HS-27A (cell line): Measurements from ENCODE around the gene FAM25G.
"Not testable (repeated sequence)": the region's sequence is repeated elsewhere in the genome, so short reads cannot be mapped to it uniquely, and the experiment has no call there.

ENCODE experiments used
- DNase-seq: peaks from one replicate; pipeline ENCODE4 v3.0.0-alpha.2; 2012; ENCODE audit warnings: low read depth, missing footprints

The FAM25G gene

DNA sequence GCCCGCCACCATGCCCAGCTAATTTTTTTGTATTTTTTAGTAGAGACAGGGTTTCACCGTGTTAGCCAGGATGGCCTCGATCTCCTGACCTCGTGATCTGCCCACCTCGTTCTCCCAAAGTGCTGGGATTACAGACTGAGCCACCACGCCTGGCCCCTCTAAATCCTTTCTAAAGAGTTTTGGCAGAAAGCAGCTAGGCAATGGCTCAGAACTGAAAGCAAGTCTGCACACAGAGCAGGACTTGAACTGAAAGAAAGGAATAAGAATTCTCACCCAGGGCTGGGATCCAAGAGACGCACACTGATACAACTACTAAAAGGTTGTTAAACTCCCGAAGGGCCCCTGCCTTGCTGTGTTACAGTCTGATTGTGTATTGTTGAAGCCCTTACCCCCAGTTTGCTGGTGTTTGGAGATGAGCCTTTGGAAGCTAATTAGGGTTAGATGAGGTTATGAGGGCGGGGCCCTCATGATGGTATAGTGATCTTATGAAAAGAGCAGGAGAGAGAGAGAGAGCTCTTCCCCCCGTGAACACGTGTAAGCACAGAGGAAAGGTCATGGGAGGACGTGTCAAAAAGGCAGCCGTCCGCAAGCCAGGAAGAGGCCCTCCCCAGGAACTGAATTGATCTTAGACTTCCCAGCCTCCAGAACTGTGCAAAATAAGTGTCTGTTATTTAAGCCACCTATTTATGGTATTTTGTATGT, 26.1 kb downstream of the FAM25G start:
- DNase-seq, result not testable (repeated sequence)

DNA sequence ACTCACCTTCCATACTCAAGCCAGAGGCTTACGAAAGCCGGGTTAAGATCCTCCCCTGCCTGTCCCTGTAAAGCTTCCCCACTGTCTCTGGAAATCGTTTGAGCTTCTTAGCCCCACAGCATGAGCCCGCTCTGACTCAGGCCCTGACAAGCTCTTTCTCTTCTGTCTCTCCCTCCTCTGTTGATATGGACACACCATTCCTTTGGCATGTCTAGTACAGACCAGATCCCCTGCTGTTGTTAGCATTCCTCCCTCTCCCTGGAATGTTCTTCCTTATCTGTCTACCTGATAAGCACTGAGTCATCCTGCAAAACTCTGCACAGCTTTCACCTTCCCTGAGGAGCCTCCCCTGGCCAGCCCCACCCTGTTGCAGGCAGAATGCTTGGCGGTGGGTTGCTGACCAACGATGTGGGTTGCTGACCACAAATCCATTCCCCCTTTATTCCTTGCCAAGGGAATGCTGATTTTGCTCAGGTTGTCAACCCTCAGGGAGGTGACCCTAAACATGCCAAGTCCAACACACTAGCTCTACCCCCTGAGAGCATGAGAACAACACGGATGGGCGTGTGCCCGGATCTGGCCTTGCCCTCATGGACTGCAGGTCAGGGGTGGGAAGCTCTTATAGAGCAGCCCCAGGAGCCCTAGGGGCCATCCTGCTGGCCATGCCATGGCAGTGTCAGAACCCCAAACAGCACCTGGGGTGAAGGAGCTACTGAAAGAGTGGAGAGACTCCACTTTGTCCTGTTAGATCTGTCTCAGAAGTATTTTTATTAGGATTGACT, 28.7 kb downstream of the FAM25G start:
- not testable (repeated sequence) for DNase-seq

DNA sequence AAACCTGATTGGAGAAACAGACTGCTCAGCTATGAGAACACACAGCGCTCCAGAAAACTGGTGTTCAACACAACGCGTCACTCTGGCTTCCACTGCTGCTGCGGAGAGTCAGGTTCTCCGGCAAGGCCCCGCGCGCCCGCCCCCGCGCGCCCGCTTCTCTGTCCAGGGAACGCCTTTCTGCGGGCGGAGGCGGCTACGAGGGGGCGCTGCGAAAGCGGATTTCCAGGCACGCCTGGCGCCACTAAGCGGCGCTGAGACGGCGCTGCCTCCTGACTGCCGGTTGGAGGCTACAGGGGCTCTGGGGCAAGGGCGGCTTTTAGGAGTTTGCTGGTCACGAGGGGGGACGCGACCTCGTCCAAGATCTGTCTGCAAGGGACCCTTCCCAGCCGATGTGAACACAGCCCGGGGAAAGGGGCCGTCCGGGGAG, 30.2 kb downstream of the FAM25G start:
- DNase-seq, result not testable (repeated sequence)

DNA sequence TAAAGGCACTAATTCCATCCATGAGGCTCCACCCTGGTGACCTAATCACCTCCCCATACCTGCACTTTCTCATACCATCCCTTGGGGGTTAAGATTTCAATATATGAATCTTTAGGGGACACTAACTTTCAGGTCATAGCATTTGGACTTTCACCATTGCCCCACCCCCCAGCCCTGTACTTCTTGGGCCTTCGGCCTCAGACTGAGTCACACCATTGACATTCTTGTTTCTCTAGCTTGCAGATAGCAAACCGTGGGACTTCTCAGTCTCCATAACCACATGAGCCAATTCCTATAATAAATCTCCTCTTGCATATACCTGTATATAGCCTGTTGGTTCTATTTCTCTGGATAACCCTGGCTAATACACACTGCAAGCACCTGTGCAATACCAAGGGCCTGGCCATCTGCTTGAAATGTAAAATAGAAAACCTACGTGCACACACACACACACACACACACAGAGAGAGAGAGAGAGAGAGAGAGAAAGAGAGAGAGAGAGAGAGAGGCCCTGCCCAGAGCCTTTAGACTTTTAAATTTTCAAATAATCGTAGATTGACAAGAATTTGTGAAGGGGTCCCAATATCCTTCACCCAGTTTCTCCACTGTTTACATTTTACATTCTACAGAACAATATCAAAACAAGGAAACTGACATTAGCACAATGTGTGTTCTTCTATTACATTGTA, 32.9 kb downstream of the FAM25G start:
- peak; percentile 51 for DNase-seq

DNA sequence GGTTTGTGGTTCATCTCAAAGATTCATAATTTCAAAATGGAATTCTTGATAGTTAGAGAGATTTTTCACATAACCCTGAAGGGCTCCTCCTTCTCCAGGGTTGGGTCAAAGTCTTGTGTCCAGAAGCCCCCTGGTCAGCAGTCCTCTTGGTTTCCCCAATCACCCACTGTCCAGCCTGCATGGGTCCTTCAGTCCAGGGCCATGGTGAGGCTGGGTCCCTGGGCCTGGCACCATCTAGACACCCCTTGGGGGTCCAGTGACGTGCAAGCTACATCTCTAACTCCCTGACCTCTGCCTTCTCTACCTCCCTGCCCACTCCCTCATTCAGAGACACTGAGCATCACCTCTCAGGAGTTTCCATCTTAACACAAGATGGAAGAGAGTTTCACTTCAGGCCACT, 33.7 kb downstream of the FAM25G start:
- no peak for DNase-seq

DNA sequence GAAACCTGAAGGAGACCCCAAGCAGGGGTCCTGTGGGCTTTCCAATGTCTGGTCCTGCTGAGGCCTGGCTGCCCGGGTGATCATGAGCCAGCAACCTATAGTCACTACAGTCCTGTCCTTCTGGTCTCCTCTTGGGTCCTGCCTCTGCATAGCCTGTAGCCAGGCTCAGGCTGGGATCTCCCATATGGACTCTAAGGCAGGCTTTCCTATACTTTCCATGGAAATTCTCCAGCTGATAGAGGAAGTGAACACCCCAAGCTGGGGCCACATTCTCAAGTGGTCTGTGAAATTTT, 34.0 kb downstream of the FAM25G start:
- DNase-seq, result no peak

DNA sequence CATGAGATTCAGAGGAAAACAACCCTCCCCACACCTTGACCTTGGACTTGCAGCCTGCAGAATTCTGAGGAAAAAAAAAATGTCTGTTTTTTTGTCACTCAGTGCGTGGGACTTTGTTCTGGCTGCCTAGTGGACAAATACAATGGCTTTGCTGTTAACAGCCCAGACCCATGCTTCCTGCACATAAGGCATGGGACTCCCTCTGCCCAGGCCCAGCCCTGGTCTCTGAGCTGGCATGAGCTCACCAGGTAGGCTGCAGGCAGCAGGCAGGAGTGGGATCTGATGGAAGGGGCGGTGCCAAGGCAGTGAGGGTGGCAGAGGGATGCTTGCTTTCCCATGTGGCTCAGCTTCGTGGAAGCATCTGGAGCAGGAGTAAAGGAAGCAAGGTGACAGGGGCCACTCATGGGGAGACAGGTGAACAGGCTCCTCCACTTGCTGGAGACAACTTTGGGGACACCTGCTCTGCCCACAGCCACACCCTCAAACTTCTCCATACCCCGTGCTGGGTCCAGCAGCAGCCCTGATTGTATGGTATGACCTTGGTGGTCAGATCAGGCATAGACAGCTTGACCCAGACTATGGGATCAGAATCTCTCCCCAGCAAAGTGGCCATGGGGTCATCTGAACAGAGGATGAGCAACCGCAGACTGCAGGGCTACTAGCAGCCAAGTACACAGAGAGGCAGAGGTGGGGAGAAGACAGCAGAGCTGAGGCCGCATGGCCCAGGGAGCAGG, 34.5 kb downstream of the FAM25G start:
- DNase-seq, result no peak

DNA sequence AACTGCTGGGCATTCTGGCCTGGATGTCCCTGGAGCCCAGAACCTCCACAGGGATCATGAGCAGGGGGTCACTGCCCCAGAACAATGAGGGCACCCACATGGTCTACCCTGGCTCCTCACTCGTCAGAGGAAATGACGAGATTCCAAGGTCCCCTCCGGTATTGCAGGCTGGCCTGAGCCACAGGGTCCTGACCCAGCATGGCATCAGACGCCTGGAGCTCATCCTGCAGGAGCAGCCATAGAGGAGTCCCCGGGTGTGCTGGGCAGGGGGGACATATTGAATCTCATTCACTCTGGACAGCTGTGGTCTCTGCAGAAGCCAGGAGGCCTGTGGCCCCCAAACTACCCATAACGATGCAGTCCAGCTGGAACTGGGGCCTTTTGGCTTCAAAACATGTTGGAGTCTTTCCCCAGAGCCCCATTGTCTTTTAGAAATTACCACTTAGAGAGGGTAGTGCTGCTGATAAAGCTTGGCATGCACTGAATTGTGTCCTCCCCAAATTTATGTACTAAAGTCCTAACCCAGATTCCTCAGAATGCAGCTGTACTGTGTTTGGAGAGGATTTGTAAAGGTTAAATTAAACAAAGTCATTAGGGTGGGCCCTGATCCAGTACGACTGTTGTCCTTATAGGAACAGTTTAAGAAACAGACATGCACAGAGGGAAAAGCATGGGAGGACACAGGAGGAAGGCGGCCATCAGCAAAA, 35.3 kb downstream of the FAM25G start:
- no peak for DNase-seq

DNA sequence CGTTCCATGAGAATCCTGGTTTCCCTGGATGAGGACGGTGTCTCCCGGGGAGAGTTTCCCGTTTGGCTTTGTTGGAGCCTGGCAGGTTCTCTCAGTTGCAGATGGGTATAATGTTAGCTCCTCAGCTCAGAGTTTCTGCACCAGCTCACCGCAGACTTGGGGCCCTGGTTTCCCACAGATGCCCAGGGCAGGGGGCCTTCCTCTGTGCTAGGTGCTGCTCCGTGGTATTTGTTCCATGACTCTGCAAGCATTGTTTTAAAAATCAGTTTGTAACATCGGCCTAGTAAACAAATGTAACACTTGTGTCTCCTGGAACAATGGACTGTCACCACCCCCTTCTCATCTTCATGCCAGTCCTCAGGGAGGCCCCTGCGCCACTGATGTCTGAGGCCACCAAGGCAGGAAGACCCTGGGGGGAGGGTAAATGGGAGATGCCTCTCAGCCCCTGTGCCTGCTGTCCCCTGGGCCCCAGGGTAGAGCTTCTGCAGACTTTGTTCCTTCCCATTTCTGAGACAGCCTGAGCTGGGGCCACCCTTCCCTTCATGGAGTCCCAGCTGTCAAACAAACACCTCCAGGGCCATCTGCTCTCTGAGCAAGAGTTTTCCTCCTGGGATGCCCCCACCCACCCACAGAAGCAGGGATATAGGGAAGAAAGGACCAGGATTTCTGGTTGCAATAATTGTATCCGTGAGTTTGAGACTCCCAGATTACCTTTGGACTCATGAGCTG, 36.0 kb downstream of the FAM25G start:
- DNase-seq, result not testable (repeated sequence)

DNA sequence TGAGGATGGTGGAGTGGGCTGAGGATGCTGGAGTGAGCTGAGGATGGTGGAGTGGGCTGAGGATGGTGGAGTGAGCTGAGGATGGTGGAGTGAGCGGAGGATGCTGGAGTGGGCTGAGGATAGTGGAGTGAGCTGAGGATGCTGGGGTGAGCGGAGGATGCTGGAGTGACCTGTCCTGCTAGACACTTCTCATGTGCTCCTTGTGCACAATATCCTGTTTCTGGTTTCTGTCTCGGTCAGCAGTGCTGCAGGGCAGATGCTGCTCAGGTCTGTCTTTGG, 36.8 kb downstream of the FAM25G start:
- DNase-seq, result no peak

DNA sequence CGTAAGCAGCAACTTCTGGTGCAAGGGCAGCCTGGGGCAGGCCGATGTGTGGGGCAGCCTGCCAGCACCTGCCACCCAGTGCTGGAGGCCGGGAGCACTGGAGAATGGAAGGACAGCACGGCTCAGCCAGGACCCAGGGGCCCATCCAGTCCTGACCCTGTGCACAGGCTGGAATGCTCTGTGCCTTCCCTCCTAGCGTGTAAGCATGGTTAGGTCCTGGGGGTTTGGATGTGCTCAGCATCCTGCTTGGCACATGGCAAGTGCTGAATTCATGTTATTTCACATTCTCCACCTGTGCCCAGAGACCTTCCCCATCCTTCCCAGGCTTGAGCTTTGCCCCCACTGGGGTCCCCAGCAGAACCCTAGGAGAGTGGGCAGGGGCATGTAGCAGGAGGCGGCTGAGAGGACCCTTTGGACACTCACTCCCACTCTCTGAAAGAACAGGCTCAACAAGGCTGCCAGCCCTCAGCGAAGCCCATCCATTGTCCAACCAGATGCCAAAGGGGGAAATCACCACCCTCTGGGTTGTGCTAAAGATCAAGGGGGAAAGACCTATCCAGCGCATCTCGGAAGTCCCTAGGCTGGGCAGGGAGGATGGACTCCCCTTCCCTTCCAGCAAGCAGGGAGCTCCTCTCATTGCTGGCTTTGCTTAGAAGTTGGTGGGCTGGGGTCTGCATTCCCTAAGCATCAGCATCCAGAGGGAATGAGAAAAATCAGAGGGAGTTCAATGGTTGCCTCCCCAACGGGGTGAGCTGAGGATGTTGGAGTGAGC, 37.3 kb downstream of the FAM25G start:
- no peak for DNase-seq

DNA sequence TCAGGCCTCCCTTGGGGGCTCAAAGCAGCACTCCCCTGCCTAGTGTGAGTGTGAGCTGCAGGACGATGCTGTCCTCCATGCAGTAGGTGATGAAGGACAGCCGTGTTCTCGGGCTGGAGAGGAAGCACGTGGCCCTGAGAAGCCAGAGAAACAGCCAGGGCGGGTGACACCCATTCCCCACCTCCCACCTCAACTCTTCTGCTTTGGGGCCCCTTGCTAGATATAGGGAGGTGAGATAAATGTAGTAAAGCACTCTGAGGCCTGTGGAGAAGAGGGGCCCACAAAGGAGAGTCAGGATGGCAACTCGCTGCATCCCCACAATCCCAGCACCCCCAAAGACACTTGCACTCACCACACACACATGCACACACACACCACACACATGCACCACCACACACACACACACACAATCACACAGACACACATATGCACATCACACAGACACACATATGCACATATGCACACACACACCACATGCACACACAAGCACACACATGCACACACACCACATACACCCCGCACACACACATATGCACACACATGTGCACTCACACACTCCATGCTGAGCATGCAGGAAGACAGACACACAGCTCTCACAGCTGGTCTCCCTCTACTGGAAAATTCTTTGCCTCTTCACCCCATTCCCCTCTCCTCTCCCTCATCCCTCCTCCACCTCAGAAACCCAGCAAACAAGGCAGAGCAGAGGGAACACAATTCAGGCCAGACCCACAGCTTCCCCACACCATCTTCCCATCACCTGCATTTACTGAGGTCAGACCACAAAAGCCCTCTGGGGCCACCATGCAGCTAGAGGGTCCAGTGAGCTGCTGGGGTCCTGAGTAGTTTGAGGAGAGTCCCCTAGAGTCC, 38.1 kb downstream of the FAM25G start:
- no peak for DNase-seq

DNA sequence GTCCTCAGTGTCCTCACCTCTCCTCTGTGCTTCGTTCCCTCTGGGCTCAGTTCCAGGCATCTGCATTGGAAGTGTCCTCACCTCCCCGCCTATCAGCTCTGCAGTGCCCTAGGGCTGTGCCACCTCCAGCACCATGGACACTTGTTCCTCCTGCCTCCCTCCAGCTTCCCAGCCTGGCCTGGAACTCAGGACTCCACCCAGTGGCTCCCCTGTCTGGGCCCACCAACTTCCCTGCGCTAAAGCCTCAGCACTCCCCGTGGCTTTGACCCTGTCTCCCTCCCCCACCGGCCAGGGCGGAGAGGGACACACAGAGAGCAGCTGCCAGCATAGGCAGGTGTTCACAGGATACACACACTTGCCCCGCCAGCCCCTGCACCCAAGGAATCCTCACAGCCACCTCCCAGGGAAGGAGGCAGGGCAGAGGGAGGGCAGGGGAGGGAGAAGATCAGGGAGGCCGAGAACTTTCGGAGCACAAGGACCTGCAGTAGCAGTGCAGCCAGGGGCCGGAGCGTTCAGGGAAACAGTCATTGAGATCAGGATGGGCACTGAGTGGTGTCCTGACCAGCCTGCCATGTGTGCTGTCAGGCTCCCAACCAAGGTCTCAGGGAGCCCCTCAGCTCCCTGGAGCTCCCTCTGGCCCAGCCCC, 38.9 kb downstream of the FAM25G start:
- no peak for DNase-seq

DNA sequence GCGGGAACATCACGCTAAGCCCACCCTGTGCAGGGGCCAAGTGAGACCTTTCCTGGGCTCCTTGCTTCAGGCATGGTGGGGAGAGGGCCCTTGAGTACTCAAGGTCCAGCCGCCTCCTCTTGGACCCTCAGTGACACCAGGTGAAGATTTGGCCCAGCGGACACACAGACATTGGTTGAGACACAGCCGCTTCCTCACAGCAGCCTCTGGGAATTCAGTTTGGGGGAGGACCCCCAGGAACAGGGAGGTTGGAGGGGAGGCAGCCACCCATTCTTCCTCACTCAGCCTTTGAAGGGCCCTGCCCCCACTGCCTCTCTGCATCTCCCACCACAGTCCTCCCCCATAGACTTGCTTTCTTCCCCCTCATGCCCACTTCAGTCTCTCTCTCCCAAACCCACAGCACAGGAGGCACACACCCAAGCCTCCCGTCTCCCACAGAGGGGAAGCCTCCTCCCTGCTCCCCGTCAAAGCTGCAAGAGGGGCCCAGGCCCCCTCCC, 39.5 kb downstream of the FAM25G start:
- DNase-seq, result no peak

DNA sequence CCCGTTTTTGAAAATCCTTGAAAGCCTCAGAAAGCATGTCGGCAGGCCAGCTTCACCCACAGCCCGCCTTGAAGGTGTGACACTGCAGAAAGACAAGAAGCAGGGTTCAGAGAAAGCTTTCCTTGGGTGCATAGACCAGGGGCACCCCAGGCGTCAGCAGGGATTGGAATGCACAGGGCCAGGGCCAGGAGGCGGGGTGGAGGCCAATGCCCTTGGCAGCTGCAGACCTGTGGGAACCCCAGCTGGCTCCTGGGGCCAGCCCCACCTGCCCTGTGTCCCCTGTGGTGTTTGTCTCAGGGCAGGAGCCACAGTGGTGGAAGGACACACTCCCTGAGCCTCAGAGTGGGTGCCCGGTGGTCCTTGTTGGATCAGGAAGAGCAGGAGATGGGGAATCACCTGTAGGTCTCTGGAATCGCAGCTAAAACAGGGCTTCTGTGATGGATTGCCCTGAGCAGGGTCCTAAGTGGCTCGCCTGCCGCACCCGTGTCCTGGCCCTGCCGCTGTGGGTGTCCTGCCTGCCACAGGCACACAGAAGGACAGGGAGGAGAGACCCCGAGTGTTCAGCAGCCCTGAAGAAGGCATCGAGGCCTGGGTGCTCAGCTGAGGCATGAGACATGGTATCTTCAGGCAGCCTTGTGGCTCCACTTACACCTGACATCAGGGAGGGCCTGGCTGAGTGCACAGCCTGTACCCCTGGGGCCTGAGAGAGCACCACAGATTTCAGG, 40.1 kb downstream of the FAM25G start:
- no peak for DNase-seq

DNA sequence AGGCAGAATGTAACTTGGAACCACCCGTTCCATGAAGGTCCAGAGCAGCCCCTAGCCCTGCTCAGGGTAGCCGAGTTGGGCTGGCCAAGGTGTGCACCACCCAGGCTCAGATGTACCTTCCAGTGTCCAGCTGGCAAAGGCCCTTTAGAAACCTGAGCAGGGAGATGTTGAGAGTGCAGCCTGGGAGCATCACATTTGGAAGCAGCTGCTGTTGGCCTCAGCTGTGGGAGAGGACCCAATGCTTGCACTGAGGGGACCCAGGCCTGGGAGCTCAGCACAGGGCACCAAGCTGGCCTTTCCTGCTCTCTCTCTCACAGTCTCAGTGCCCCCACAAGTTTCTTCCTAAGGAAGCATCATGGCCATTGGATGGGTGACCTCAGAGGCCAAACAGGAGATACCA, 41.1 kb downstream of the FAM25G start:
- DNase-seq, result no peak

DNA sequence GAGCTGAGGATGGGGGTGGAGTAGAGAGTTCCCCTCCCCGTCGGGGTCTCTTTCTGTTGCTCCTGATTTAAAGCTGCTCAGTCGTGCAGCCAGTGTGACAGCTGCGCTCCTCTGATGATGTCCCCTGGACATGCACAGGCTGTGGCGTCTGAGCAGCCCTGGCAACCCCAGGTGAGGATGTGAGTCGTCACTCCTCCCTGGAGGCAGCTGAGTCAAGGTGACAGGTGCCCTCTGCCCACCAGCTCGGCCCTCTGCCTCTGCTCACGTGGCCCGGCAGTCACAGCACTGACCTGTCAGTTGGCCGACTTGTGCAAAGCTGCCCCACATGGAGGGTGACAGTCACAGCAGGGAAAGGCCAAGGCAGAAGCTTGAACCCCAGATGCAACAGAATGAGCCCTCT, 41.5 kb downstream of the FAM25G start:
- DNase-seq, result no peak
